ENCODE results near the gene CADM4. TPM values are rescaled to one million over a fixed set of nuclear protein-coding genes. Genes with fewer than 3 reads are reported as not detected.

CADM4 gene
- polyA plus RNA-seq, 1 donor, result 7.8 TPM

DNA sequence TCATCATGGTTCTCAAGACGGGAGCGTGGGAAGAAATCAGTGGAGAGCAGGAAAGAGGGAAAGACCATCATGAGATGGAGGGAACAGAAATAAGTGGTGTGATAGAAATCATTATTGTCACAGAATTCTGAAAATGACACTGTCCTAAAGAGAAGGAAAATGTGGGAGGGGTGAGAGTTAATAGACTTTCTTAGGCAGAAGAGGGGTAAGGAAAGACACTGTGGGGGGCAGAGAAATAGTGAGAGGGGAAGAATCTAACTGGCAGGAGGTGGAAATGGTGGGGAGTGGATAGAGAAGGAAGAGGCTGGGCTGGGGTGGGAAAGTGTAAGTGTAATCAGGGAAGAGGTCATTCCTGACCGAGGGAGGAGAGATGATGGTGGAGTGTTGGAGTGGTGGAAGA, 60.9 kb downstream of the CADM4 start:
- no peak for DNase-seq

- no peak for DNase-seq
Observed at GRCh38 chr19:43575955-43576878, 63.4 kb downstream of the CADM4 start.

DNA sequence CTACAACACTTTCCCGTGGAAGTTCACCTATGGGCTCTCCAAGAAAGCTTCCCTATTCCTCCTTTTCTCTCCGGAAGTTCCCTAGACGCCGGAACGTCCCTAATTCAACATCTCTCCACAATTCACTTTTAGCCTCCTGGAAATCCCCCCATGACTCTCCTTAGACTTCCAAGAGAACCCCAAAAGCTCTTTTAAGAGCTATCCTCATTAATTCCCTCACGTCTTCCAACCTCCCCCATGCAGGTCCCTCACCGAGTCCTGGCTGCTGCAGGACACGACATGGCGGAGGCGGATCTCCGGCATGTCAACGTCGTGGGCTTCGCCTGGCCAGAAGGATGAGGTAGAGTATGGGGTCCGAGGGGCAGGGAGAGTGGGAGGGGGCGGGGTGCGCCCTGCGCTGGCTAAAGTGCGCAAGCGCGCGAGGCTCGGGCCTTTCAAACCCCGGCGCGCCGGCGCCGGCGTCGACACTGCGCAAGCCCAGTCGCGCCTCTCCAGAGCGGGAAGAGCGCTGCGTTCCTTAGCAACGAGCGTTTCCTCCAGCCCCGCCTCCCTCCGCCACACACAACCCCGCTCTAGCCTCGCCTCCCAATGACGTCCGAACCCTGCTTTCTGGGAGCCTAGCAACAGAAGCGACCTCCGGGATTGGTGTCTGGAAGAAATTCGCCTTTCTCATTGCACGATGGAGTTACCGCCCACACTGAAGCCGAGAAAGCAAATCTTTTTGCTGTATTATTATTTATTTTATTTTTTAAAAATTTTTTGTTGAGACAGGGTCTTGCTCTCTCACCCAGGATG, 64.3 kb downstream of the CADM4 start, which contains the start of the genes PINLYP and XRCC1:
TSS of gene PINLYP (plus strand) at position 646 of the 795 bp plus-strand sequence. CDS start 1,391 bp downstream, outside the sequence.
TSS of gene XRCC1 (minus strand) at position 372 of the 795 bp plus-strand sequence. CDS start at position 303, 69 bp downstream.
- peak; percentile 100 for DNase-seq

GRCh38 chr19:43574424-43575155, 65.1 kb downstream of the CADM4 start:
- DNase-seq, result no peak

Other genes with a start within 250 kb of the CADM4 start
- not detected for gene TEX101, start 225.0 kb downstream of the CADM4 start, polyA plus RNA-seq (ENCODE audit: insufficient read length)
- 2.4 TPM for gene LYPD3, start 174.2 kb downstream of the CADM4 start, polyA plus RNA-seq (ENCODE audit: insufficient read length)
- gene PHLDB3, start 135.1 kb downstream of the CADM4 start, polyA plus RNA-seq (ENCODE audit: insufficient read length), result 6.4 TPM
- gene ETHE1, start 112.6 kb downstream of the CADM4 start, polyA plus RNA-seq (ENCODE audit: insufficient read length), result 18.0 TPM
- 6.7 TPM for gene ZNF575, start 106.7 kb downstream of the CADM4 start, polyA plus RNA-seq (ENCODE audit: insufficient read length)
- 39.5 TPM for gene XRCC1, start 64.3 kb downstream of the CADM4 start, polyA plus RNA-seq (ENCODE audit: insufficient read length)
- gene PINLYP, start 64.0 kb downstream of the CADM4 start, polyA plus RNA-seq (ENCODE audit: insufficient read length), result 2.9 TPM
- 13.8 TPM for gene IRGQ, start 43.7 kb downstream of the CADM4 start, polyA plus RNA-seq (ENCODE audit: insufficient read length)
- gene ZNF576, start 43.3 kb downstream of the CADM4 start, polyA plus RNA-seq (ENCODE audit: insufficient read length), result 9.9 TPM
- gene SRRM5, start 27.8 kb downstream of the CADM4 start, polyA plus RNA-seq (ENCODE audit: insufficient read length), result 0.52 TPM
- gene ZNF428, start 20.2 kb downstream of the CADM4 start, polyA plus RNA-seq (ENCODE audit: insufficient read length), result 64.9 TPM
- 6.5 TPM for gene PLAUR, start 30.3 kb upstream of the CADM4 start, polyA plus RNA-seq (ENCODE audit: insufficient read length)
- not detected for gene IRGC, start 76.2 kb upstream of the CADM4 start, polyA plus RNA-seq (ENCODE audit: insufficient read length)
- gene SMG9, start 115.1 kb upstream of the CADM4 start, polyA plus RNA-seq (ENCODE audit: insufficient read length), result 40.9 TPM
- gene KCNN4, start 141.1 kb upstream of the CADM4 start, polyA plus RNA-seq (ENCODE audit: insufficient read length), result 1.1 TPM
- 0.52 TPM for gene LYPD5, start 162.6 kb upstream of the CADM4 start, polyA plus RNA-seq (ENCODE audit: insufficient read length)
- gene ZNF283, start 187.5 kb upstream of the CADM4 start, polyA plus RNA-seq (ENCODE audit: insufficient read length), result 8.3 TPM
- 8.6 TPM for gene ZNF404, start 244.1 kb upstream of the CADM4 start, polyA plus RNA-seq (ENCODE audit: insufficient read length)